Mesothelial cell of epicardium (in vitro differentiated cells): ENCODE results near the gene MX2. TPM values are rescaled to one million over a fixed set of nuclear protein-coding genes. Genes with fewer than 3 reads are reported as not detected.

ENCODE experiments used
- DNase-seq, 2 experiments: peaks; one replicate each; pipeline ENCODE4 v3.0.0; 2021; ENCODE audit warnings: low spot score in 2 of 2; ENCODE audit not compliant: unreplicated experiment in 2 of 2
- H3K27ac Mint-ChIP-seq: 2 replicates; pipeline ENCODE4 v1.8.0; 2021; ENCODE audit warnings: mixed read lengths
- H3K27me3 Mint-ChIP-seq: 2 replicates; pipeline ENCODE4 v1.8.0; 2021; ENCODE audit warnings: low read depth, mixed read lengths
- H3K36me3 Mint-ChIP-seq: 2 replicates; pipeline ENCODE4 v1.8.0; 2021; ENCODE audit warnings: mixed read lengths
- H3K4me1 Mint-ChIP-seq: 2 replicates; pipeline ENCODE4 v1.8.0; 2021; ENCODE audit warnings: mixed read lengths
- H3K4me3 Mint-ChIP-seq: 2 replicates; pipeline ENCODE4 v1.8.0; 2021; ENCODE audit warnings: mild to moderate bottlenecking, moderate library complexity, mixed read lengths
- H3K9me3 Mint-ChIP-seq: 2 replicates; pipeline ENCODE4 v1.8.0; 2021; ENCODE audit warnings: mixed read lengths
- total RNA-seq: library from RNA; stranded (reverse); gene quantifications from 3 replicates; pipeline ENCODE4 v1.2.1, GENCODE V29; 2021
- TF ChIP-seq, protein P1 (sequence below): fragments of 200-600 bp; sonication (generic); IDR thresholded peaks from one replicate; pipeline ENCODE4 v1.5.0; 2021; ENCODE audit warnings: antibody characterized with exemption; ENCODE audit not compliant: unreplicated experiment

MX2 gene
- total RNA-seq, 1 donor from 2014 or later: 3.2 TPM

DNA sequence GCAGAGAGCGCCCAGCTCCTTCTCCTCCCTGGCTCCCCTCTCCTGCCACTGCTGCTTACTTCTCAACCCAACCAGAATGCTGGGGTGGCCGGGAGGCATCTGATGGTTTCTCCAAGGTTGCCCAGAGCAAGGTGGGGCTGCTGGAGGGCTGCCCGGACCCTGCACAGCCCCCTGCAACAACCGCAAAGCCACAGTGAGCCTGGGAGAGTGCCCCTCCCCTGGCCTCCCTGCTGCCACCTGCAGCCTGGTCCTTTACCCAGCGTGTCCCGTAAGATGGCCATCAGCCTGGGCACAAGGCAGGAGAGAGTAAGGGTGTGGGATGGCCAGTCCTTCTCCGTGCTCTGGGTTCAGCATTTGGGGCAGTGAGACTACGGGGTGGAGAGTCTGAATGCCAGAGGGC, 17.0 kb downstream of the MX2 start:
- no peaks in the 10 kb centered on the region for H3K36me3 Mint-ChIP-seq
- no peak for DNase-seq
- no peaks in the 10 kb centered on the region for H3K4me1 Mint-ChIP-seq

DNA sequence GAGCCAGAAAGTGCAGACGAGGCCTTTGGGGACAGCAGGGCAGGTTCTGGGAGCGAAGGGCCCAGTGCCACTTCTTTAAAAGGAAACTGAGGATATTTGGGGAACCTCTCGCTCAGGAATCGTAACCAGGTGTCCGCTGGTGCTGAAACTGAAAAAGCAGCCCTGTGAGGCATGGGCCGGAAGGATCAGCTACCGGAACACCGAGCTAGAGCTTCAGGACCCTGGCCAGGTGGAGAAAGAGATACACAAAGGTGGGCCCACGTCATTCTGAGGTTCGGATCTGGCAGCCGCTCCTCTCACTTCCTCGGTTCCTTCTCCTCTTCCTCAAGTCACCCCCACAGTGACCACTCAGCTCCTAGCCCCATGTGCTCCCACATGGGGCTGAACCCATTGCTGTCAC, 18.1 kb downstream of the MX2 start:
- Mint-ChIP-seq H3K36me3 (no peaks in the 10 kb centered on the region), H3K4me1 (no peaks in the 10 kb centered on the region), H3K27me3 (peaks cover 3% of the 10 kb centered on the region), H3K27ac (no peak overlapping the region), H3K4me3 (no peak overlapping the region), H3K9me3 (no peaks in the 10 kb centered on the region)
- no peak for DNase-seq
- TF ChIP-seq, protein P1, sequence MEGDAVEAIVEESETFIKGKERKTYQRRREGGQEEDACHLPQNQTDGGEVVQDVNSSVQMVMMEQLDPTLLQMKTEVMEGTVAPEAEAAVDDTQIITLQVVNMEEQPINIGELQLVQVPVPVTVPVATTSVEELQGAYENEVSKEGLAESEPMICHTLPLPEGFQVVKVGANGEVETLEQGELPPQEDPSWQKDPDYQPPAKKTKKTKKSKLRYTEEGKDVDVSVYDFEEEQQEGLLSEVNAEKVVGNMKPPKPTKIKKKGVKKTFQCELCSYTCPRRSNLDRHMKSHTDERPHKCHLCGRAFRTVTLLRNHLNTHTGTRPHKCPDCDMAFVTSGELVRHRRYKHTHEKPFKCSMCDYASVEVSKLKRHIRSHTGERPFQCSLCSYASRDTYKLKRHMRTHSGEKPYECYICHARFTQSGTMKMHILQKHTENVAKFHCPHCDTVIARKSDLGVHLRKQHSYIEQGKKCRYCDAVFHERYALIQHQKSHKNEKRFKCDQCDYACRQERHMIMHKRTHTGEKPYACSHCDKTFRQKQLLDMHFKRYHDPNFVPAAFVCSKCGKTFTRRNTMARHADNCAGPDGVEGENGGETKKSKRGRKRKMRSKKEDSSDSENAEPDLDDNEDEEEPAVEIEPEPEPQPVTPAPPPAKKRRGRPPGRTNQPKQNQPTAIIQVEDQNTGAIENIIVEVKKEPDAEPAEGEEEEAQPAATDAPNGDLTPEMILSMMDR: no peak

More for the DNA sequence above, 17.0 kb downstream of the MX2 start:
- TF ChIP-seq, protein P1: no peak
- peaks cover 3% of the 10 kb centered on the region for H3K27me3 Mint-ChIP-seq
- no peak overlapping the region for H3K4me3 Mint-ChIP-seq
- H3K9me3 Mint-ChIP-seq: no peaks in the 10 kb centered on the region
- H3K27ac Mint-ChIP-seq: no peak overlapping the region

DNA sequence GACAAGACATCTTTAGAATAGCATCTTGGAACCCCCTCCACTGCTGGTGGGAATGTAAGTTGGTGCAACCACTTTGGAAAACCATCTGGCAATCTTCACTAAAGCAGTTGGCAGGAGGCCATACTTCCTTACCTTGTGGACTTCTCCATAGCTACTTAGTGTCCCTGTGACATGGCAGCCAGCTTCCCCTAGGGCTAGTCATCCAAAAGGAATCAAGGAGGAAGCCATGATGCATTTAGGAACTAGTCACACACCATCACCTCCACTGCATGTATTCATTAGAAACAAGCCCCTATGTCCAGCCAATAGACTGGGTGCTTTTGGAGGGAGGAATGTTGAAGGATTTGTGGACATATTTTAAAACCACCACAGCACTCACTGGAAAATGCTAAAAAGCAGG, 19.9 kb downstream of the MX2 start:
- TF ChIP-seq, protein P1: no peak
- Mint-ChIP-seq H3K27ac (no peak overlapping the region), H3K4me1 (no peaks in the 10 kb centered on the region), H3K9me3 (peaks cover 4% of the 10 kb centered on the region), H3K36me3 (no peaks in the 10 kb centered on the region), H3K27me3 (peaks cover 3% of the 10 kb centered on the region), H3K4me3 (no peak overlapping the region)
- no peak for DNase-seq

DNA sequence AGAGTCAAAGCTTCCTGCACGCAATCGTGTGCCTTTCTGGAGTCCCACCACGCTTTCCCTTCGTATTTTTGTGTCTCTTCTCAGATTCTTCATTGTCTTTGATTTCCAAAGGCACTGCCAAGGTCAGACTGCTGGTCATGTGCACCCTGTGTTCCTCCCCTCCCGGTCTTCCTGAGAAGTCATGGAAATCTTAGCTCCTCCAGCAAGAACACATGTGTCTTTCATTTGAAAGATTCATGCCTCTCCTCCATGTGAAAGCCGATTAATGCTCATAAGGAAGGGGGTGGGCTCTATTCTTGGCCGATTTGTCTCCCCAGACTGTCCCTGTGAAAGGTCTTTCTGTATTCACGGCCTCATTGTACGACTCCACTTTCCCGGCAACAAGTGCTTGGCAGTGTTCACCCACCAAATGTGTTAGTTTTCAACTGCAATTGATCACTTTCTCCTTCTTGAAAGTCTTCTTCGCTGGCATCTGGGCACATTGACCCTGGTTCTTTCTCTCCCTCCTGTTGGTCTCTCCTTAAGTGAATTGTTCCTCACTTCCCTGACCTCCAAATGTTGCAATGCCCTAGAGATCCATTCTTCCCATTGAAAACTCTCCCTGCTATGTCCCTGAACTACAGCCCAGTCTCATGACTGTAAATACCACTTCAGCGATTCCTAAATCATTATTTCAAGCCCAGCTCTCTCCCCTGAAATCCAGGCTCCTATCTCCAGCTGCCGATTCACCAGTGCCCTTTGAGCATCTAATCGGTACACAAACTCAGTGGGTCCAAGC, 25.4 kb downstream of the MX2 start:
- Mint-ChIP-seq H3K36me3 (peaks cover 2% of the 10 kb centered on the region), H3K27me3 (peaks cover 9% of the 10 kb centered on the region), H3K9me3 (peaks cover 4% of the 10 kb centered on the region), H3K4me3 (no peak overlapping the region), H3K27ac (no peak overlapping the region), H3K4me1 (no peaks in the 10 kb centered on the region)
- DNase-seq: no peak
- TF ChIP-seq, protein P1: no peak

DNA sequence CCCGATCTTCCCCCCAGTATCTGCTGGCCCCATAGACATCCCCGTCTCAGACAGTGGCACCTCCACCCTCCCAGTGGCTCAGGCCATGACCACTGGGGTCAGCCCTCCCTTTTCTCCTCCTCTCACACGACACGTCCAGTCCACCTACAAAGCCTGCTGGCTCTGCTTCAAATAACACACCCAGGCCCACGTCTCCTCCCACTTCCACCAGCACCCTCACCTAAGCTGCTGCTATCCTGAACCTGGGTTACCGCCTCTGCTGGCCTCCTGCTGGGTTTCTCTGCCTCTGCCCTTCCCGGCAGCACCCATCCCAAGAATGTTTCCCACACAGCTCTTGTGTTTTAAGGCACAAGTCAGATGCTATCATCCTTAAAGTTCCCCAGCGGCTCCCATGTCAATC, 26.0 kb downstream of the MX2 start:
- H3K4me3 Mint-ChIP-seq: no peak overlapping the region
- no peak overlapping the region for H3K27ac Mint-ChIP-seq
- TF ChIP-seq, protein P1: no peak
- no peak for DNase-seq
- peaks cover 9% of the 10 kb centered on the region for H3K27me3 Mint-ChIP-seq
- peaks cover 4% of the 10 kb centered on the region for H3K9me3 Mint-ChIP-seq
- H3K36me3 Mint-ChIP-seq: peaks cover 2% of the 10 kb centered on the region
- H3K4me1 Mint-ChIP-seq: no peaks in the 10 kb centered on the region
